Pancreas (tissue), 10 donors: ENCODE measurements around the gene CCDC78. TPM values are rescaled to one million over a fixed set of nuclear protein-coding genes. Genes with fewer than 3 reads are reported as not detected.

Experiments used
- ATAC-seq, 4 donors: fragments of 200-7000 bp; cut with Tn5 transposase; one replicate each; pipeline versions ENCODE4 v1.8.0 to v1.9.1; 2020; ENCODE audit warnings: mild to moderate bottlenecking in 4 of 4, moderate library complexity in 4 of 4
- DNase-seq, 6 donors: peaks; one replicate each; pipeline ENCODE4 v3.0.0-alpha.2; 2020
- FAIRE-seq: peaks from 2 replicates; lab custom pipeline; 2012; peaks lifted over from hg19 to GRCh38; lab: Jason Lieb, UNC
- H3K27ac ChIP-seq, 4 donors: fragments of 200-600 bp; sonication (generic); 1 replicate in 3 of 4; 2 replicates in 1 of 4; pipeline versions ENCODE4 v1.5.0 to v1.8.0; 2020
- H3K27me3 ChIP-seq, 4 donors: fragments of 200-600 bp; one replicate each; pipeline ENCODE4 v1.8.0; 2021
- H3K36me3 ChIP-seq, 3 donors: fragments of 200-600 bp; sonication (generic) in 1 of 3; one replicate each; pipeline versions ENCODE4 v1.5.0 to v1.8.0; 2020 to 2021
- H3K4me1 ChIP-seq, 3 donors: fragments of 200-600 bp; one replicate each; pipeline ENCODE4 v1.8.0; 2021
- H3K4me3 ChIP-seq, 4 donors: fragments of 200-600 bp; sonication (generic) in 2 of 4; one replicate each; pipeline versions ENCODE4 v1.5.0 to v1.8.0; 2020 to 2021
- H3K9me3 ChIP-seq, 4 donors: fragments of 200-600 bp; one replicate each; pipeline ENCODE4 v1.8.0; 2021
- CTCF ChIP-seq, 4 donors: fragments of 200-600 bp; sonication (generic) in 3 of 4; IDR thresholded peaks; one replicate each; pipeline versions ENCODE4 v1.5.0 to v1.8.0; 2021; ENCODE audit warnings: antibody characterized with exemption in 4 of 4
- WGBS, 2 donors: extraction: QIAGEN DNeasy Blood & Tissue Kit; methylation state at CpG; one replicate each; pipeline ENCODE4 v1.1.7; 2013; 5-methylcytosine and 5-hydroxymethylcytosine counted together
- intact Hi-C, 3 donors: fragments of 100-400 bp; cut with DNase I; formaldehyde crosslinking; loops; one replicate each; pipeline versions ENCODE4 v1.11.1 to v1.14.2; 2022
- polyA plus RNA-seq, 2 donors: library from polyadenylated mRNA; stranded (reverse); fragments of 200-250 nt; gene quantifications; one replicate each; pipeline ENCODE4 v1.2.3, GENCODE V29; 2013
- total RNA-seq, 6 donors: library from RNA; stranded (reverse); fragmentation: NEBNext Ultra II Directional in 4 of 6; extraction: Animal tissue kit (Norgen Biotek cat#: 25700) in 4 of 6; gene quantifications; one replicate each; pipeline versions ENCODE4 v1.2.1 to v1.2.4, GENCODE V29; 2021 to 2023
- donor health status: healthy with polysubstance abuse.
- donor health status: DM: no; HTN: no; CAD: no; lungs with moderate emphysema.
- donor health status: DM: no; HTN: no; CAD: no.
- donor health status: control.
- donor health status: control.
- donor health status: Bipolar disorder and iron deficiency.
- donor health status: DM: yes; HTN: yes; CAD: no.
- donor health status: DM: no; HTN: no; CAD: no.
- donor health status: DM: no; HTN: no; CAD: no.
- donor health status: DM: yes; HTN: yes; CAD: no.

Gene CCDC78
- total and polyA plus RNA-seq, 8 donors, result 0.16 to 7.7 (median 0.46) TPM

- no peaks in the 10 kb centered on the region for H3K36me3 ChIP-seq
- H3K27me3 ChIP-seq, result no peaks in the 10 kb centered on the region
- intact Hi-C loops, result no loop called here
- no peaks in the 10 kb centered on the region for H3K4me1 ChIP-seq
- DNase-seq (peak in 2 of 6 donors; percentile 29 to 59), ATAC-seq (no peak), FAIRE-seq (no peak)
- WGBS, 2 donors, result 47 to 68% methylated on average over 3 to 12 of the region's 13 CpGs
- no peak overlapping the region for H3K4me3 ChIP-seq
- H3K27ac ChIP-seq, result no peak overlapping the region
- H3K9me3 ChIP-seq, result no peaks in the 10 kb centered on the region
- no peak for TF ChIP-seq CTCF (IDR thresholded peaks at IDR 0.05)
Measured at GRCh38 chr16:770411-770810, 44.2 kb upstream of the CCDC78 start.

- H3K27me3 ChIP-seq, result no peaks in the 10 kb centered on the region
- no peaks in the 10 kb centered on the region for H3K4me1 ChIP-seq
- ATAC-seq (no peak), FAIRE-seq (no peak), DNase-seq (peak in 1 of 6 donors; percentile 76)
- 67 to 69% methylated on average over 18 to 19 of the region's 19 CpGs for WGBS, 2 donors
- intact Hi-C loops, result no loop called here
- no peaks in the 10 kb centered on the region for H3K9me3 ChIP-seq
- TF ChIP-seq CTCF (IDR thresholded peaks at IDR 0.05), result no peak
- no peak overlapping the region for H3K27ac ChIP-seq
- H3K4me3 ChIP-seq, result no peak overlapping the region
- no peaks in the 10 kb centered on the region for H3K36me3 ChIP-seq
Measured at GRCh38 chr16:769934-770333, 43.7 kb upstream of the CCDC78 start.

GRCh38 chr16:769184-769784, 43.0 kb upstream of the CCDC78 start:
- H3K27me3 ChIP-seq, result no peaks in the 10 kb centered on the region
- H3K4me3 ChIP-seq, result no peak overlapping the region
- no peak overlapping the region for H3K27ac ChIP-seq
- FAIRE-seq (no peak), ATAC-seq (no peak), DNase-seq (peak in 1 of 6 donors; percentile 66)
- WGBS, 2 donors, result 41 to 66% methylated on average over 19 to 20 of the region's 20 CpGs
- no peaks in the 10 kb centered on the region for H3K9me3 ChIP-seq
- no peak for TF ChIP-seq CTCF (IDR thresholded peaks at IDR 0.05)
- intact Hi-C loops, result no loop called here
- no peaks in the 10 kb centered on the region for H3K4me1 ChIP-seq
- H3K36me3 ChIP-seq, result no peaks in the 10 kb centered on the region

- Histone ChIP-seq H3K4me1 (no peaks in the 10 kb centered on the region), H3K36me3 (no peaks in the 10 kb centered on the region), H3K9me3 (no peaks in the 10 kb centered on the region), H3K27ac (no peak overlapping the region), H3K4me3 (no peak overlapping the region), H3K27me3 (no peaks in the 10 kb centered on the region)
- no peak for TF ChIP-seq CTCF (IDR thresholded peaks at IDR 0.05)
- intact Hi-C loops, result no loop called here
- WGBS, 2 donors, result 48 to 73% methylated on average over 21 of the region's 21 CpGs
- DNase-seq (peak in 2 of 6 donors; percentile 26 to 81), ATAC-seq (no peak), FAIRE-seq (no peak)
Measured at GRCh38 chr16:768428-768827, 42.2 kb upstream of the CCDC78 start.

- no peak overlapping the region for H3K27ac ChIP-seq
- no peaks in the 10 kb centered on the region for H3K27me3 ChIP-seq
- no peak for FAIRE-seq
- no peaks in the 10 kb centered on the region for H3K36me3 ChIP-seq
- no peak for DNase-seq
- no peaks in the 10 kb centered on the region for H3K9me3 ChIP-seq
- no peak for TF ChIP-seq CTCF (IDR thresholded peaks at IDR 0.05)
- no peak for ATAC-seq
- intact Hi-C loops, result no loop called here
- WGBS, 2 donors, result 46 to 53% methylated on average over 8 to 15 of the region's 38 CpGs
- H3K4me1 ChIP-seq, result no peaks in the 10 kb centered on the region
- no peak overlapping the region for H3K4me3 ChIP-seq
Measured at GRCh38 chr16:767743-768235, 41.5 kb upstream of the CCDC78 start.
